Muscle layer of duodenum (tissue), 2 donors: Measurements from ENCODE around the gene NAA11.

Experiments
- H3K27ac ChIP-seq: one replicate; pipeline ENCODE4 v1.7.0; 2013; ENCODE audit warnings: mild to moderate bottlenecking, low read length
- H3K27me3 ChIP-seq: one replicate; pipeline ENCODE4 v1.7.0; 2013; ENCODE audit warnings: low read depth, mild to moderate bottlenecking, control low read depth, low read length
- H3K36me3 ChIP-seq, 2 donors: one replicate each; pipeline ENCODE4 v1.7.0; 2013; ENCODE audit warnings: low read length in 2 of 2, control low read depth in 1 of 2, mild to moderate bottlenecking in 1 of 2; ENCODE audit not compliant: insufficient read depth in 2 of 2, control insufficient read depth in 1 of 2
- H3K4me1 ChIP-seq, 2 donors: one replicate each; pipeline ENCODE4 v1.7.0; 2013; ENCODE audit warnings: low read length in 2 of 2, mild to moderate bottlenecking in 2 of 2, control low read depth in 1 of 2, moderate library complexity in 1 of 2; ENCODE audit not compliant: insufficient read depth in 2 of 2, control insufficient read depth in 1 of 2
- H3K4me3 ChIP-seq, 2 donors: one replicate each; pipeline ENCODE4 v1.7.0; 2013; ENCODE audit warnings: low read length in 2 of 2, low read depth in 1 of 2, mild to moderate bottlenecking in 1 of 2
- H3K9me3 ChIP-seq, 2 donors: one replicate each; pipeline ENCODE4 v1.7.0; 2013; ENCODE audit warnings: low read length in 2 of 2, control low read depth in 1 of 2, mild to moderate bottlenecking in 1 of 2; ENCODE audit not compliant: control insufficient read depth in 1 of 2
- donor health status: healthy.

NAA11 gene

GRCh38 chr4:79308137-79308536 lies 17.7 kb downstream of the NAA11 start:
- H3K27ac ChIP-seq: no peak overlapping the region
- H3K4me3 ChIP-seq: no peak overlapping the region
- no peaks in the 10 kb centered on the region for H3K9me3 ChIP-seq
- no peaks in the 10 kb centered on the region for H3K36me3 ChIP-seq
- no peaks in the 10 kb centered on the region for H3K27me3 ChIP-seq
- no peaks in the 10 kb centered on the region for H3K4me1 ChIP-seq

- H3K27me3 ChIP-seq: no peaks in the 10 kb centered on the region
- H3K9me3 ChIP-seq: no peaks in the 10 kb centered on the region
- H3K36me3 ChIP-seq: no peaks in the 10 kb centered on the region
- no peaks in the 10 kb centered on the region for H3K4me1 ChIP-seq
- no peak overlapping the region for H3K27ac ChIP-seq
- no peak overlapping the region for H3K4me3 ChIP-seq
Measured at GRCh38 chr4:79306795-79307194, 19.1 kb downstream of the NAA11 start.

GRCh38 chr4:79300280-79300679 lies 25.6 kb downstream of the NAA11 start:
- no peaks in the 10 kb centered on the region for H3K36me3 ChIP-seq
- no peaks in the 10 kb centered on the region for H3K4me1 ChIP-seq
- no peak overlapping the region for H3K4me3 ChIP-seq
- H3K9me3 ChIP-seq: no peaks in the 10 kb centered on the region
- H3K27ac ChIP-seq: no peak overlapping the region
- no peaks in the 10 kb centered on the region for H3K27me3 ChIP-seq

GRCh38 chr4:79298484-79298883 lies 27.4 kb downstream of the NAA11 start:
- no peaks in the 10 kb centered on the region for H3K27me3 ChIP-seq
- no peaks in the 10 kb centered on the region for H3K36me3 ChIP-seq
- no peaks in the 10 kb centered on the region for H3K4me1 ChIP-seq
- no peak overlapping the region for H3K4me3 ChIP-seq
- no peak overlapping the region for H3K27ac ChIP-seq
- no peaks in the 10 kb centered on the region for H3K9me3 ChIP-seq

GRCh38 chr4:79298027-79298426 lies 27.8 kb downstream of the NAA11 start:
- Histone ChIP-seq H3K4me1 (no peaks in the 10 kb centered on the region), H3K27ac (no peak overlapping the region), H3K9me3 (no peaks in the 10 kb centered on the region), H3K27me3 (no peaks in the 10 kb centered on the region), H3K36me3 (no peaks in the 10 kb centered on the region), H3K4me3 (no peak overlapping the region)

GRCh38 chr4:79297479-79297878 lies 28.4 kb downstream of the NAA11 start:
- Histone ChIP-seq H3K36me3 (no peaks in the 10 kb centered on the region), H3K4me1 (no peaks in the 10 kb centered on the region), H3K27me3 (no peaks in the 10 kb centered on the region), H3K4me3 (no peak overlapping the region), H3K9me3 (no peaks in the 10 kb centered on the region), H3K27ac (no peak overlapping the region)

- Histone ChIP-seq H3K4me1 (no peaks in the 10 kb centered on the region), H3K27me3 (no peaks in the 10 kb centered on the region), H3K27ac (no peak overlapping the region), H3K4me3 (no peak overlapping the region), H3K36me3 (no peaks in the 10 kb centered on the region), H3K9me3 (no peaks in the 10 kb centered on the region)
Measured at GRCh38 chr4:79296768-79297428, 29.0 kb downstream of the NAA11 start.

GRCh38 chr4:79295086-79295485 lies 30.8 kb downstream of the NAA11 start:
- H3K27ac ChIP-seq: no peak overlapping the region
- no peaks in the 10 kb centered on the region for H3K4me1 ChIP-seq
- no peaks in the 10 kb centered on the region for H3K27me3 ChIP-seq
- no peaks in the 10 kb centered on the region for H3K9me3 ChIP-seq
- H3K36me3 ChIP-seq: no peaks in the 10 kb centered on the region
- H3K4me3 ChIP-seq: no peak overlapping the region

- no peaks in the 10 kb centered on the region for H3K4me1 ChIP-seq
- H3K4me3 ChIP-seq: no peak overlapping the region
- no peak overlapping the region for H3K27ac ChIP-seq
- no peaks in the 10 kb centered on the region for H3K27me3 ChIP-seq
- H3K36me3 ChIP-seq: no peaks in the 10 kb centered on the region
- H3K9me3 ChIP-seq: no peaks in the 10 kb centered on the region
Measured at GRCh38 chr4:79294064-79294463, 31.8 kb downstream of the NAA11 start.

- Histone ChIP-seq H3K27ac (no peak overlapping the region), H3K9me3 (no peaks in the 10 kb centered on the region), H3K27me3 (no peaks in the 10 kb centered on the region), H3K4me1 (no peaks in the 10 kb centered on the region), H3K4me3 (no peak overlapping the region), H3K36me3 (no peaks in the 10 kb centered on the region)
Measured at GRCh38 chr4:79292008-79292407, 33.9 kb downstream of the NAA11 start.

- Histone ChIP-seq H3K27me3 (no peaks in the 10 kb centered on the region), H3K4me3 (no peak overlapping the region), H3K27ac (no peak overlapping the region), H3K4me1 (no peaks in the 10 kb centered on the region), H3K9me3 (no peaks in the 10 kb centered on the region), H3K36me3 (no peaks in the 10 kb centered on the region)
Measured at GRCh38 chr4:79290376-79290775, 35.5 kb downstream of the NAA11 start.

- H3K27ac ChIP-seq: no peak overlapping the region
- H3K4me3 ChIP-seq: no peak overlapping the region
- no peaks in the 10 kb centered on the region for H3K36me3 ChIP-seq
- H3K27me3 ChIP-seq: no peaks in the 10 kb centered on the region
- no peaks in the 10 kb centered on the region for H3K4me1 ChIP-seq
- no peaks in the 10 kb centered on the region for H3K9me3 ChIP-seq
Measured at GRCh38 chr4:79288185-79288584, 37.7 kb downstream of the NAA11 start.
